T-cell (primary cell): Measurements from ENCODE around the gene PTPN7. TPM values are rescaled to one million over a fixed set of nuclear protein-coding genes. Genes with fewer than 3 reads are reported as not detected.
"Not testable (repeated sequence)": the region's sequence is repeated elsewhere in the genome, so short reads cannot be mapped to it uniquely, and the experiment has no call there.

Experiments
- ATAC-seq, 4 experiments: fragments of 200-7000 bp in 3 of 4; fragments of 150-1000 bp in 1 of 4; cut with Tn5 transposase; replicated peaks in 1 of 4; 1 replicate in 3 of 4; 2 replicates in 1 of 4; pipeline ENCODE4 v1.10.0; 2021; ENCODE audit warnings: moderate library complexity in 3 of 4, mild to moderate bottlenecking in 2 of 4, moderate number of reproducible peaks in 1 of 4
- CTCF ChIA-PET, 2 donors: fragments of 300-600 bp; sonication (Branson Sonifier 250); formaldehyde crosslinking; loops; one replicate each; lab custom pipeline; 2022; ENCODE audit warnings: antibody characterized with exemption in 2 of 2; lab: Charles Lee
- POLR2A ChIA-PET, 2 donors: fragments of 300-600 bp; sonication (Branson Sonifier 250); formaldehyde crosslinking; loops; one replicate each; lab custom pipeline; 2022; ENCODE audit warnings: antibody characterized with exemption in 2 of 2; lab: Charles Lee
- DNase-seq, 35 experiments: peaks; one replicate each; pipeline versions ENCODE4 v3.0.0 to v3.0.0-alpha.2; 2013 to 2023
- H3K27ac ChIP-seq: one replicate; pipeline ENCODE4 v1.5.1; 2013; ENCODE audit warnings: low read length
- H3K27me3 ChIP-seq, 2 experiments: replicated peaks in 1 of 2; 1 replicate in 1 of 2; 2 replicates in 1 of 2; pipeline versions ENCODE4 v1.6.1 to v1.7.0; 2013; ENCODE audit warnings: low read length in 1 of 2, mixed read lengths in 1 of 2; ENCODE audit not compliant: control insufficient read depth in 2 of 2, insufficient read depth in 2 of 2; ENCODE audit errors: extremely low read depth in 1 of 2
- H3K36me3 ChIP-seq, 2 donors: 1 replicate in 1 of 2; 2 replicates in 1 of 2; pipeline versions ENCODE4 v1.6.1 to v1.7.0; 2013; ENCODE audit warnings: low read length in 1 of 2; ENCODE audit not compliant: control insufficient read depth in 2 of 2, insufficient read depth in 1 of 2; ENCODE audit errors: extremely low read depth in 1 of 2
- H3K4me1 ChIP-seq, 2 experiments: 1 replicate in 1 of 2; 2 replicates in 1 of 2; pipeline versions ENCODE4 v1.6.1 to v1.7.0; 2013; ENCODE audit warnings: low read length in 2 of 2, mixed read lengths in 1 of 2; ENCODE audit not compliant: insufficient read depth in 2 of 2, control insufficient read depth in 1 of 2; ENCODE audit errors: extremely low read depth in 1 of 2
- H3K4me3 ChIP-seq, 2 donors: 1 replicate in 1 of 2; 2 replicates in 1 of 2; pipeline versions ENCODE4 v1.5.1 to v1.7.0; 2013; ENCODE audit warnings: mild to moderate bottlenecking in 2 of 2, low read length in 1 of 2, moderate library complexity in 1 of 2; ENCODE audit not compliant: control insufficient read depth in 1 of 2; ENCODE audit errors: extremely low read depth in 1 of 2
- H3K9me3 ChIP-seq: 2 replicates; pipeline ENCODE4 v1.7.0; 2013
- H3K27ac Mint-ChIP-seq, 2 donors: one replicate each; pipeline ENCODE4 v1.8.0; 2020 to 2021; ENCODE audit warnings: mild to moderate bottlenecking in 2 of 2, mixed read lengths in 2 of 2
- H3K27me3 Mint-ChIP-seq, 2 donors: one replicate each; pipeline ENCODE4 v1.8.0; 2021 to 2022; ENCODE audit warnings: mixed read lengths in 2 of 2
- H3K36me3 Mint-ChIP-seq: one replicate; pipeline ENCODE4 v1.8.0; 2021; ENCODE audit warnings: mixed read lengths
- H3K4me1 Mint-ChIP-seq, 3 donors: one replicate each; pipeline ENCODE4 v1.8.0; 2020 to 2022; ENCODE audit warnings: mixed read lengths in 3 of 3, mild to moderate bottlenecking in 1 of 3
- H3K4me3 Mint-ChIP-seq, 3 donors: one replicate each; pipeline ENCODE4 v1.8.0; 2020 to 2022; ENCODE audit warnings: mild to moderate bottlenecking in 3 of 3, mixed read lengths in 3 of 3, moderate library complexity in 3 of 3
- H3K9me3 Mint-ChIP-seq, 3 donors: one replicate each; pipeline ENCODE4 v1.8.0; 2020 to 2022; ENCODE audit warnings: mixed read lengths in 3 of 3
- WGBS: methylation state at CpG from one replicate; pipeline ENCODE4 v1.1.5; 2013; ENCODE audit warnings: missing lambda C conversion rate; ENCODE audit not compliant: insufficient coverage; 5-methylcytosine and 5-hydroxymethylcytosine counted together
- total RNA-seq, 35 experiments: library from RNA in 6 of 35; stranded (reverse) in 6 of 35; fragments of 120-200 nt in 1 of 35; gene quantifications; one replicate each; pipeline versions ENCODE4 v1.2.1 to v1.2.4 and lab custom pipeline; 2013 to 2026

The PTPN7 gene
- total RNA-seq, 5 donors from 2014 or later (not counting 1 experiment from before 2014, with no cell fraction given), result 67.1 to 124 (median 71.7) TPM

DNA sequence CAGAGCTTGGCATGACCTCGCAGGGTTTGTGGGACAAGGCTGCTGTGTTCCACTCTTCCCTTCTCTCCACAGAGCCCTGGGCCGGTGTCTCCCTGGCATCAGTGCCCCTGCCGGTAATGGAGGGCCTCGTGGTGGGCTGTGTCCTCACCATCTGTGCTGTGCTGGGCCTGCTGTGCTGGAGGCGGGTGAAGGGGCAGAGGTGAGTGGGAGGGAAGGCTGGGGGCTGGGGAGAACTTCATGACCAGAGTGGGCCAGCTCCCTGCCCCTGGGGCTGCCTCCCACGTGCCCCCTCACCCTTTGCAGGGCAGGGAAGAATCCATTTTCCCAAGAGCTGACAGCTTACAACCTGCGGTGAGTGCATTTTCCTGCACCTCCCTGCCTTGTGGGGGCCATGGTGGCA is 21.2 kb upstream of the PTPN7 start:
- Histone ChIP-seq H3K4me1 (peaks cover 0 to 12% of the 10 kb centered on the region in 2 experiments), H3K36me3 (no peaks in the 10 kb centered on the region), H3K4me3 (no peak overlapping the region), H3K27ac (no peak overlapping the region), H3K27me3 (peaks cover 0 to 30% of the 10 kb centered on the region in 2 experiments), H3K9me3 (no peaks in the 10 kb centered on the region)
- 86% methylated on average over 2 of the region's 7 CpGs for WGBS
- H3K4me1 Mint-ChIP-seq, result peaks cover 11 to 12% (median 12%) of the 10 kb centered on the region in 3 donors
- CTCF ChIA-PET, result no interaction called here
- no peaks in the 10 kb centered on the region for H3K36me3 Mint-ChIP-seq
- ATAC-seq (no peak), DNase-seq (no peak)
- no peak overlapping the region for H3K4me3 Mint-ChIP-seq
- H3K27ac Mint-ChIP-seq, result no peak overlapping the region
- no peaks in the 10 kb centered on the region for H3K9me3 Mint-ChIP-seq
- POLR2A ChIA-PET, result no interaction called here
- H3K27me3 Mint-ChIP-seq, result peaks cover 0 to 5% of the 10 kb centered on the region in 2 donors

DNA sequence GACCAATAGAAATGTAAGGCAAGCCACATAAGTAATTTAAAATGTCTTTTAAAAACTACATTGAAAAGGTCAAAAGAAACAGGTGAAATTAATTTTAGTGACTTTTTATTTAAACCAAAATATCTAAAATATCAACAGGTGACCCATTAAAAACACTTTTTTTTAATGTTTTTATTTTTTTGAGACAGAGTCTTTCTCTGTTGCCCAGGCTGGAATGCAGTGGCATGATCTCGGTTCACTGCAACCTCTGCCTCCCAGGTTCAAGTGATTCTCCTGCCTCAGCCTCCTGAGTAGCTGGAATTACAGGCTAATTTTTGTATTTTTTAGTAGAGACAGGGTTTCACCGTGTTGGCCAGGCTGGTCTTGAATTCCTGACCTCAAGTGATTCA is 20.3 kb upstream of the PTPN7 start:
- H3K9me3 Mint-ChIP-seq, ATAC-seq, POLR2A ChIA-PET, H3K27ac Mint-ChIP-seq, DNase-seq, H3K27me3 Mint-ChIP-seq, CTCF ChIA-PET, H3K4me3 Mint-ChIP-seq, H3K27ac ChIP-seq, H3K4me3 ChIP-seq, H3K36me3 ChIP-seq, H3K36me3 Mint-ChIP-seq, H3K9me3 ChIP-seq: not testable (repeated sequence)
- H3K4me1 ChIP-seq, result peaks cover 0 to 12% of the 10 kb centered on the region in 2 experiments
- peaks cover 0 to 26% of the 10 kb centered on the region in 2 experiments for H3K27me3 ChIP-seq
- 100% methylated on average over 1 of the region's 2 CpGs for WGBS
- peaks cover 11 to 12% (median 12%) of the 10 kb centered on the region in 3 donors for H3K4me1 Mint-ChIP-seq

- Mint-ChIP-seq H3K4me1 (peaks cover 11 to 12% (median 12%) of the 10 kb centered on the region in 3 donors), H3K4me3 (no peak overlapping the region), H3K27ac (no peak overlapping the region), H3K36me3 (no peaks in the 10 kb centered on the region), H3K27me3 (peaks cover 0 to 4% of the 10 kb centered on the region in 2 donors), H3K9me3 (no peaks in the 10 kb centered on the region)
- CTCF ChIA-PET, result interaction anchor here in 1 of 2 donors (1.3 kb wide), 1 partner anchor 13 kb away, joined by 3 read pairs; no protein-coding TSS in a partner anchor
- WGBS, result 85% methylated on average over 14 of the region's 19 CpGs
- Histone ChIP-seq H3K4me3 (no peak overlapping the region), H3K36me3 (no peaks in the 10 kb centered on the region), H3K27ac (no peak overlapping the region), H3K9me3 (no peaks in the 10 kb centered on the region), H3K27me3 (peaks cover 0 to 22% of the 10 kb centered on the region in 2 experiments), H3K4me1 (peaks cover 0 to 9% of the 10 kb centered on the region in 2 experiments)
- POLR2A ChIA-PET, result no interaction called here
- no peak for ATAC-seq
- no peak for DNase-seq
Observed at GRCh38 chr1:202179828-202180750, 19.7 kb upstream of the PTPN7 start.

- DNase-seq (no peak), ATAC-seq (no peak)
- H3K27me3 Mint-ChIP-seq, result no peaks in the 10 kb centered on the region
- no peaks in the 10 kb centered on the region for H3K4me1 Mint-ChIP-seq
- H3K4me3 Mint-ChIP-seq, result no peak overlapping the region
- Histone ChIP-seq H3K9me3 (no peaks in the 10 kb centered on the region), H3K36me3 (no peaks in the 10 kb centered on the region), H3K27ac (no peak overlapping the region), H3K4me1 (no peaks in the 10 kb centered on the region), H3K4me3 (no peak overlapping the region), H3K27me3 (peaks cover 0 to 9% of the 10 kb centered on the region in 2 experiments)
- POLR2A ChIA-PET, result no interaction called here
- CTCF ChIA-PET, result interaction anchor here in 1 of 2 donors (0.8 to 1.0 kb wide), 3 partner anchors 17 to 42 kb away, joined by 3 to 4 read pairs (median 3); partner anchors contain the start of gene PTPN7
- no peak overlapping the region for H3K27ac Mint-ChIP-seq
- WGBS, result 95% methylated on average over 27 of the region's 29 CpGs
- no peaks in the 10 kb centered on the region for H3K9me3 Mint-ChIP-seq
- H3K36me3 Mint-ChIP-seq, result no peaks in the 10 kb centered on the region
Observed at GRCh38 chr1:202176949-202177927, 16.8 kb upstream of the PTPN7 start.

GRCh38 chr1:202173993-202174392 is 13.6 kb upstream of the PTPN7 start:
- no peak overlapping the region for H3K27ac Mint-ChIP-seq
- H3K36me3 Mint-ChIP-seq, result no peaks in the 10 kb centered on the region
- no peak for ATAC-seq
- Histone ChIP-seq H3K4me1 (peaks cover 0 to 10% of the 10 kb centered on the region in 2 experiments), H3K27ac (no peak overlapping the region), H3K27me3 (peaks cover 0 to 8% of the 10 kb centered on the region in 2 experiments), H3K4me3 (no peak overlapping the region), H3K9me3 (no peaks in the 10 kb centered on the region), H3K36me3 (no peaks in the 10 kb centered on the region)
- no peaks in the 10 kb centered on the region for H3K27me3 Mint-ChIP-seq
- H3K9me3 Mint-ChIP-seq, result no peaks in the 10 kb centered on the region
- WGBS, result 88% methylated on average over 7 of the region's 7 CpGs
- ChIA-PET CTCF (interaction anchor here in 1 of 2 donors (0.6 kb wide), 1 partner anchor 17 kb away, joined by 4 read pairs; no protein-coding TSS in a partner anchor), POLR2A (interaction anchor here in 1 of 2 donors (0.6 kb wide), 1 partner anchor 1570 kb away, joined by 3 read pairs; no protein-coding TSS in a partner anchor)
- no peak overlapping the region for H3K4me3 Mint-ChIP-seq
- H3K4me1 Mint-ChIP-seq, result peaks cover 0 to 9% (median 6%) of the 10 kb centered on the region in 3 donors
- no peak for DNase-seq

DNA sequence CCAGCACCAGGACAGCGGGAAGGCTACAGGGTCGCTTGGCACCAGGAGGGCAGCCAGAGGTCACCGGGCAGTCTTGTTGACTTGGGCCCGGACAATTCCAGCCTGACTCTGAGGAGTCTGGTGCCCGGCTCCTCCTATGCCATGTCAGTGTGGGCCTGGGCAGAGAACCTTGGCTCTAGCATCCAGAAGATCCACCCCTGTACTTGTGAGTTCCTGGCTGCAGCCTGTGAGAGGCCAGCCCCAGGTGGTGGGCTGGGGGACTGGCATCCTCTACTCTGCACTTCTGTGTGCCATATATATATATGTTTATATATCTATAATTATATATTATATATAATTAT is 11.6 kb upstream of the PTPN7 start:
- Histone ChIP-seq H3K4me1 (peaks cover 0 to 10% of the 10 kb centered on the region in 2 experiments), H3K27ac (no peak overlapping the region), H3K27me3 (peaks cover 0 to 4% of the 10 kb centered on the region in 2 experiments), H3K36me3 (no peaks in the 10 kb centered on the region), H3K4me3 (no peak overlapping the region), H3K9me3 (no peaks in the 10 kb centered on the region)
- ChIA-PET POLR2A (no interaction called here), CTCF (no interaction called here)
- no peaks in the 10 kb centered on the region for H3K9me3 Mint-ChIP-seq
- H3K27ac Mint-ChIP-seq, result no peak overlapping the region
- H3K4me1 Mint-ChIP-seq, result peaks cover 6 to 12% (median 6%) of the 10 kb centered on the region in 3 donors
- DNase-seq, result no peak
- no peak overlapping the region for H3K4me3 Mint-ChIP-seq
- no peaks in the 10 kb centered on the region for H3K36me3 Mint-ChIP-seq
- no peaks in the 10 kb centered on the region for H3K27me3 Mint-ChIP-seq
- WGBS, result 98% methylated on average over 5 of the region's 5 CpGs
- ATAC-seq, result no peak
